GM12873 (cell line): Measurements from ENCODE around the gene DCX.

Experiments used
- TF ChIP-seq, protein P1 (sequence below): IDR thresholded peaks from 2 replicates; pipeline ENCODE4 v1.5.1; 2012; ENCODE audit warnings: low read depth, mild to moderate bottlenecking, moderate library complexity, low read length, control low read depth; ENCODE audit not compliant: insufficient read depth; ENCODE audit errors: missing control alignments

Gene DCX

DNA sequence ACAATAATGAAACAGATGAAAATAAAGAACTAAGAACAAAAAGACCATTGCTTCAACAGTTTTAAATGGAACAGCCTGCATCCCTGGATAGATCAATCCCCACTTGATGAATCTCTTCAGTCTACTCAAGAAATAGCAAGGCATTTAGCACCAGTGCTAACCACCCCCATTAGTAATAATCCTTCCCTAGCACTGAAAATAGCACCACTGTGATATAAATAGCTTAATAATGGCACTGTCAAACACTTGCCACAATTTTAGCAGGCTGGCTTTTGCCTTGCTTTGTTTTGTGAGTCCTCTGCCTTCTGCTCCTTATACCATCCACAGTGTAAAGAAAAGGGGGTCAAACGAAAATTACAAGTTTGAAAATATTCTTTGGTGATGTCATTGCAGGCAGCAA is 17.4 kb downstream of the DCX start:
- TF ChIP-seq, protein P1, sequence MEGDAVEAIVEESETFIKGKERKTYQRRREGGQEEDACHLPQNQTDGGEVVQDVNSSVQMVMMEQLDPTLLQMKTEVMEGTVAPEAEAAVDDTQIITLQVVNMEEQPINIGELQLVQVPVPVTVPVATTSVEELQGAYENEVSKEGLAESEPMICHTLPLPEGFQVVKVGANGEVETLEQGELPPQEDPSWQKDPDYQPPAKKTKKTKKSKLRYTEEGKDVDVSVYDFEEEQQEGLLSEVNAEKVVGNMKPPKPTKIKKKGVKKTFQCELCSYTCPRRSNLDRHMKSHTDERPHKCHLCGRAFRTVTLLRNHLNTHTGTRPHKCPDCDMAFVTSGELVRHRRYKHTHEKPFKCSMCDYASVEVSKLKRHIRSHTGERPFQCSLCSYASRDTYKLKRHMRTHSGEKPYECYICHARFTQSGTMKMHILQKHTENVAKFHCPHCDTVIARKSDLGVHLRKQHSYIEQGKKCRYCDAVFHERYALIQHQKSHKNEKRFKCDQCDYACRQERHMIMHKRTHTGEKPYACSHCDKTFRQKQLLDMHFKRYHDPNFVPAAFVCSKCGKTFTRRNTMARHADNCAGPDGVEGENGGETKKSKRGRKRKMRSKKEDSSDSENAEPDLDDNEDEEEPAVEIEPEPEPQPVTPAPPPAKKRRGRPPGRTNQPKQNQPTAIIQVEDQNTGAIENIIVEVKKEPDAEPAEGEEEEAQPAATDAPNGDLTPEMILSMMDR, result no peak

DNA sequence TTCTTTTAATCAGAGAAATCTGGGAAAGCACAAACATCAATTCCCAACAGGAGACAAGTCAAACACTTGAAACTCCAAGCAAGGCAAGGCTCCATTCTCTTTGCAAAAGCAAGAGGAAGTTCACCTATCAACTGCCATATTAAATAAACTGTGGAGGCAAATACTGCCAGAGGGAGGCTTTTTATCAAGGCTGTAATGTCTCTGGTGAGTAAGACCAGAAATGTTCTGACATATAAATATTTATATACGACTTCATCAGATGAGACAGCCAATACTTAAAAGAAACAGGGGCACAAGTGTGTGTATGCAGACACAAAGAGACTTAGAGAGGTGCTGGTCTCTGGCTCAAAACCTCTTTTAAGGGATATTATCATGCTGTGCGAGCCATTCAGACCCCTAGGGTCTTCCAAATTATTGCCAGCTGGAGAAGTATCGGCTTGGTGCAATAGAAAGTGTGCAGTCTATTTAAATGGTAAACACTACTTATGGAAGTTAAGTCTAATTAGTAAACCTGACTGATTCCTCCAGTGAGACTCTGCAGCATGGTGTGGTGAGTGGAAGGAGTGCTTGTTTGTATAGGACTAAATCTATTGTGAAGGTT is 24.4 kb downstream of the DCX start:
- TF ChIP-seq, protein P1, result no peak

DNA sequence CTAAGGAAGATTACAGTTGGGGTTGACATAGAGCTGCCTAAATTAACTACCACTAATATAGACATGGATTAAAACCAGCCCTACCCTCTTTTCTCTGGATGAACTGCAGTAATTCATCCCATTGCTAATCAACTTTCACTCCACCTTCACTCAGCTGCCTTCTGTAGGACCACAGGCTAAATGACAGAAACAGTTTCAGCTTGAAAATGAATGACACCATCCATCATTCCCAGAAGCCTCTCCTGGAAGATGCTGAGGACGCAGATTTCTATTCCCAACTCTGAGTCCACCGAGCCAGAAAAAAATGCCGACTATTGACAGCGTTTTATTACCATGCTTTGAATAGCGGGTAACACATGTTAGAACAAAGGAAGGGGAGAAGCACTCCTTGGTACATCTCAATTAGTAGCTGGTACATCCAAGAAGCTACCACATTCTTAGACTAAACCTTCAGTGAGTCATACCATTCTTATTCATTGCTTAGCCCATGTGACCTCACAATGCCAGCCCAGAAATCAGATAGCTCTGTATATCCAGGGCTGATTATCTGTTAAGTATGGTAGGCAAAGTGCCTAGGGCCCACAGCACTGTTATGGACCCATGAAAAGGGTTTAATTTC is 25.3 kb downstream of the DCX start:
- TF ChIP-seq, protein P1, result no peak

DNA sequence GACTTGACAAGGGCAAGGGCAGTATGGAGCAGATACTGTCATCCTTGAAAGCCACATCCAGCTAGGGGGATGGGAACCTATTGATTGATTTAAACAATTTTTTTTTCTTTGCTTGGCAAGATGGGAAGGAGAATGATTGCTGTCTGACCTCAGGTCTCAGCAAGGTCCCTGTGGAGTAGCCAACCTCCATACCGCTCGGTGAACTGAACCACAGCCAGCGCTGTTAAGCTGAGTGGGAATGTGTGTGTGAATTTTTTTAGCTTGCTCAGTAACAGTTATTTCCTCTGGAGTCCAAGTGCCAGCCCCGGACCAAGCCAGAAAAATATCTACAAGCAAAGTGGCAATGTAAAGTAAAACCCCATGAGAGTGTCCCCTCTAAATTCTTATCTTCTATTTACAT is 25.9 kb downstream of the DCX start:
- TF ChIP-seq, protein P1, result no peak

DNA sequence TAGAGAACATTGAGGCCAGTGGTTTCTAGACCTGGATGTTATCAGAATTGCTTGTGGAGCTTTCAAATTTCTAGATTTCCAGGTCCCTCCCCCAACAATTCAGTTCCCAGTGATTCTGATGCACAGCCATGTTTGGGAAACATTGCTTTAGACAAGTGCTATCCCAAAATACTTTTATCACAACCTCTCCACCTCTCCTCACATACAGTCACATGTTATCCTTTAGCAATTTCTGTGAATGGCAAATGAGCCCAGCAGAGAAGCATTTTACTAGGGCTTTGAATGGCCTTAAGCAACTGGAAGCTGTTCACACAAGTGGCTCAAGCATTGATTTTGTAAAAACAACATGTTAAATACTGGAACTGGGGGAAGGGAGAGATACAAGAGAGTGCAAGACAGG is 29.7 kb downstream of the DCX start:
- TF ChIP-seq, protein P1, result no peak

DNA sequence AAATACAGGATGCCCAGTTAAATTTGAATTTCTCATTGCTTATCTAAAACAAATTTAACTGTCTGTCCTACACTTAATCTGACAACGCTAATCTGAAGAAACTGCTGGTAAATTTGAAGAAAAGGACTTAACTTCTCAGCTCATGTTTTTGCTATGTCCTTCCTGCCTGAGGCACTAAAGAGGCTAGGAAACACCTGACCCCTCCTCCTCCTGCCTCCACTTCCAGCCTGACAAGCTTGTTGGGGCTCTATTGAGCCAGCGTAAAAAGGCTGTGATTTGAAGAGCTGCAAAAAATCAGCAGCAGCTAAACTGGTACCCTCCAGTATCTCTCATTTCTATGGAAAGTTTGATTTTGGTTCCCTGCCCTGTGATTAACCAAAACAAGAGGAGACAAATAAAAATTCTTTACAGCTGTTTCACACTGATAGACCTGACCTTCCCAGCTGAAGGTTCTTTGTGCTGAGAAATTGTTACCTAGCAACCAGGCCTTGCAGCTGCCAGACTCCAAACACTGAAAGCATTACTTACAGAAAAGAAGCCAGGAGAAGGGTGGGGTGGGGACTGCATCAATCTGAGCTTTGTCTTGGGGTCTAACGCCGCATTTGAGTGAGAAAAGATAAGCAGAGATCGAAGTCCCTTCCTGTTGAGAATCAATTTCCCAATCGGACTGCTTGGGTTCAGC is 35.0 kb downstream of the DCX start:
- TF ChIP-seq, protein P1, result no peak

DNA sequence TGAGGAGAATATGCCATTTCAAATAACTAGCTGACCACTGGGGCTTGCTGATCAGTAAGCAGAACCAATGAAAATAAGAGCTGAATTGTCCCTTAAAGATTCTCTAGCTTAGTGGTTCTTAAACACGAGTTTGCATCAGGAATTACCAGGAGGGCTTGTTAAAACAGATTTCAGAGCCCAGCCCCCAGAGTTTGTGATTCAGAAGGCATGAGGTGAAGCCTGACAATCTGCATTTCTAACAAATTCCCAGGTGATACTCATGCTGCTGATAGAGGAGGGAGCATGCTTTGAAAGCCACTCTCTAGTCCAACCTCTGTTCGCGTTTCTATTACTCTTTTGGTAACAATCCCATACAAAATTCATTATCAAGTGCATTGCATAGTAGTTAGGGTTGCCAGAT is 35.5 kb downstream of the DCX start:
- TF ChIP-seq, protein P1, result no peak
